ENCODE measurements around the gene GRHL1. TPM values are rescaled to one million over a fixed set of nuclear protein-coding genes. Genes with fewer than 3 reads are reported as not detected.

GRHL1 gene
- total and polyA plus RNA-seq, 2 of the 8 experiments (the other 6 are each of a cell fraction or from before 2014, with no cell fraction given), result 1.3 to 3.6 TPM

DNA sequence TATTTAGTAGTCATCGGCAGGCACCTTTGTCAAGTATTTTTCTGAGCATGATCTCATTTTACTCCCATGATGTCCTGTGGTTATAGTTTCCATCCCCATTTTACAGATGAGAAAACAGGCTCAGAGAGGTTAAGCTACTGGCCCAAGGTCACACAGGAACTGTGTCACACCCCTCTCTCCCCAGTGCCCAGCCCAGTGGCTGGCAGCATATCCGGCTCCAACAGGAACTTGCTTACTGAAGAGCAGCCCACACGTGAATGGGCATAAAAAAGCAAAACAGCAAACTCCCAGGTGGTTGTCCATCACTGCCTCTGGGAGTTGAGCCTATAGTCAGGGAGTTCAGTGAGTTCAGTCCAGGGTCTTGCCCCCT is 83.5 kb downstream of the GRHL1 start:
- Histone ChIP-seq H3K4ac (replicated peaks; ENCODE audit: insufficient read length, low read depth, low read length) (no peak overlapping the region), H3K56ac (replicated peaks; ENCODE audit: insufficient read length, low read depth, low read length) (no peak overlapping the region), H4K91ac (replicated peaks; ENCODE audit: insufficient read length, low read length) (no peak overlapping the region), H3K79me2 (ENCODE audit: control insufficient read depth in 1 of 2, insufficient read depth in 2 of 2, low read length in 2 of 2) (no peaks in the 10 kb centered on the region), H2BK15ac (ENCODE audit: low read length) (no peak overlapping the region), H3K14ac (ENCODE audit: insufficient read length) (no peak overlapping the region), H3K36me3 (ENCODE audit: control insufficient read depth in 2 of 4, insufficient read depth in 4 of 4, low read length in 3 of 4) (no peaks in the 10 kb centered on the region), H2BK120ac (replicated peaks; ENCODE audit: low read depth, low read length) (no peak overlapping the region), H3K4me1 (replicated peaks in 1 of 4; ENCODE audit: control insufficient read depth in 3 of 4, insufficient read depth in 4 of 4, low read length in 3 of 4) (peaks cover 0 to 2% (median 0%) of the 10 kb centered on the region in 4 experiments; a peak in 2 of 7 replicates), H2AFZ (ENCODE audit: low read length) (no peak overlapping the region), H3K9ac (replicated peaks in 1 of 4; ENCODE audit: extremely low read depth in 1 of 4, low read depth in 3 of 4, low read length in 3 of 4) (no peak overlapping the region), H3K18ac (ENCODE audit: extremely low read depth, low read length) (no peak overlapping the region), H3K27ac (ENCODE audit: low read depth, low read length) (no peak overlapping the region), H3K23me2 (ENCODE audit: low read depth, low read length) (no peaks in the 10 kb centered on the region), H3K4me2 (ENCODE audit: insufficient read depth in 1 of 2, low read depth in 2 of 2, low read length in 2 of 2) (no peak overlapping the region), H2BK12ac (ENCODE audit: low read depth, low read length) (no peak overlapping the region), H4K20me1 (replicated peaks in 1 of 2; ENCODE audit: control insufficient read depth in 1 of 2, insufficient read depth in 2 of 2, low read length in 2 of 2) (no peaks in the 10 kb centered on the region), H3K9me3 (ENCODE audit: insufficient read depth in 2 of 2, low read depth in 1 of 2, low read length in 1 of 2) (no peaks in the 10 kb centered on the region), H2BK20ac (ENCODE audit: low read length) (no peak overlapping the region), H4K8ac (ENCODE audit: extremely low read depth, insufficient read depth, low read length) (no peak overlapping the region), H3K23ac (ENCODE audit: insufficient read length) (no peak overlapping the region), H2AK5ac (ENCODE audit: low read depth, low read length) (no peak overlapping the region), H3K4me3 (ENCODE audit: extremely low read depth in 1 of 4, insufficient read depth in 2 of 4, low read depth in 3 of 4, low read length in 4 of 4) (no peak overlapping the region), H2BK5ac (ENCODE audit: low read depth, low read length) (no peak overlapping the region), H4K5ac (ENCODE audit: insufficient read length, low read depth, low read length) (no peak overlapping the region), H3K79me1 (ENCODE audit: low read depth, low read length) (no peaks in the 10 kb centered on the region), H3K27me3 (replicated peaks in 1 of 4; ENCODE audit: control insufficient read depth in 3 of 4, extremely low read depth in 1 of 4, insufficient read depth in 3 of 4, low read length in 3 of 4) (no peaks in the 10 kb centered on the region; a peak in 1 of 7 replicates)
- CTCF ChIA-PET (ENCODE audit: partially characterized antibody), result interaction anchor here (0.9 to 3.3 kb wide), 10 partner anchors 8 to 271 kb away, joined by 3 to 42 read pairs (median 5); no protein-coding TSS in a partner anchor
- POLR2A ChIA-PET (ENCODE audit: partially characterized antibody), result interaction anchor here (0.8 to 2.9 kb wide), 4 partner anchors 8 to 18 kb away, joined by 3 to 19 read pairs (median 4); partner anchors contain the start of gene KLF11
- no peak for FAIRE-seq
- no peak for DNase-seq (ENCODE audit: low read depth in 1 of 2, low spot score in 2 of 2)
- 93% methylated on average over 3 of the region's 3 CpGs; no CpG with 5 or more reads in 1 of the 2 experiments for WGBS, 2 experiments (ENCODE audit: extremely low coverage in 1 of 2, insufficient coverage in 1 of 2, insufficient read length in 1 of 2, insufficient replicate concordance in 2 of 2, low coverage in 1 of 2, low lambda C conversion rate in 2 of 2, missing lambda C conversion rate in 1 of 2)
- TF ChIP-seq KDM1A (IDR thresholded peaks at IDR 0.05; ENCODE audit: borderline replicate concordance, low read length) (peak; percentile 84), RXRA (IDR thresholded peaks at IDR 0.05; ENCODE audit: insufficient read depth, low read depth, low read length) (no peak)

Measured in H1 (cell line).